Naive thymus-derived CD4-positive, alpha-beta T cell (primary cell): ENCODE results near the gene TFG. TPM values are rescaled to one million over a fixed set of nuclear protein-coding genes. Genes with fewer than 3 reads are reported as not detected.

Experiments
- ATAC-seq: fragments of 150-1000 bp; cut with Tn5 transposase; 2 replicates; pipeline ENCODE4 v1.10.0; 2021; ENCODE audit warnings: mild to moderate bottlenecking, moderate library complexity
- CTCF ChIA-PET: fragments of 350-600 bp; sonication (Branson Sonifier 250); formaldehyde crosslinking; loops from one replicate; lab custom pipeline; 2021; ENCODE audit warnings: antibody characterized with exemption; lab: Charles Lee
- POLR2A ChIA-PET: fragments of 350-600 bp; sonication (Branson Sonifier 250); formaldehyde crosslinking; loops from one replicate; lab custom pipeline; 2021; ENCODE audit warnings: antibody characterized with exemption, inconsistent platforms; lab: Charles Lee
- DNase-seq, 9 donors: peaks; one replicate each; pipeline versions ENCODE4 v3.0.0 to v3.0.0-alpha.2; 2020 to 2022; ENCODE audit warnings: mixed read lengths in 1 of 9
- H3K27ac ChIP-seq: one replicate; pipeline ENCODE4 v1.7.0; 2013; ENCODE audit warnings: mild to moderate bottlenecking, low read depth, low read length, moderate library complexity
- H3K27me3 ChIP-seq, 2 donors: one replicate each; pipeline ENCODE4 v1.7.0; 2013; ENCODE audit warnings: low read length in 2 of 2, mild to moderate bottlenecking in 2 of 2, moderate library complexity in 2 of 2; ENCODE audit not compliant: control insufficient read depth in 2 of 2, insufficient read depth in 2 of 2
- H3K36me3 ChIP-seq, 3 experiments: 1 replicate in 2 of 3; 2 replicates in 1 of 3; pipeline ENCODE4 v1.7.0; 2013; ENCODE audit warnings: low read length in 3 of 3, mild to moderate bottlenecking in 3 of 3, moderate library complexity in 1 of 3; ENCODE audit not compliant: insufficient read depth in 3 of 3, control insufficient read depth in 2 of 3
- H3K4me1 ChIP-seq, 2 donors: one replicate each; pipeline ENCODE4 v1.7.0; 2013; ENCODE audit warnings: low read length in 2 of 2, mild to moderate bottlenecking in 2 of 2, moderate library complexity in 1 of 2; ENCODE audit not compliant: control insufficient read depth in 2 of 2, insufficient read depth in 2 of 2
- H3K4me3 ChIP-seq: 2 replicates; pipeline ENCODE4 v1.7.0; 2013; ENCODE audit warnings: mild to moderate bottlenecking, low read length
- H3K9me3 ChIP-seq, 3 experiments: 1 replicate in 2 of 3; 2 replicates in 1 of 3; pipeline ENCODE4 v1.7.0; 2013; ENCODE audit warnings: low read length in 3 of 3; ENCODE audit not compliant: control insufficient read depth in 2 of 3
- H3K27ac Mint-ChIP-seq, 9 donors: one replicate each; pipeline ENCODE4 v1.8.0; 2020 to 2022; ENCODE audit warnings: mixed read lengths in 9 of 9, mild to moderate bottlenecking in 8 of 9, moderate library complexity in 5 of 9, inconsistent platforms in 2 of 9
- H3K27me3 Mint-ChIP-seq, 5 donors: one replicate each; pipeline ENCODE4 v1.8.0; 2021 to 2022; ENCODE audit warnings: mixed read lengths in 5 of 5, mild to moderate bottlenecking in 1 of 5
- H3K36me3 Mint-ChIP-seq, 5 donors: one replicate each; pipeline ENCODE4 v1.8.0; 2020 to 2022; ENCODE audit warnings: mixed read lengths in 5 of 5, mild to moderate bottlenecking in 3 of 5, inconsistent platforms in 1 of 5
- H3K4me1 Mint-ChIP-seq, 7 donors: one replicate each; pipeline ENCODE4 v1.8.0; 2020 to 2022; ENCODE audit warnings: mixed read lengths in 7 of 7, mild to moderate bottlenecking in 3 of 7, inconsistent platforms in 1 of 7
- H3K4me3 Mint-ChIP-seq, 10 donors: one replicate each; pipeline ENCODE4 v1.8.0; 2020 to 2022; ENCODE audit warnings: mild to moderate bottlenecking in 10 of 10, mixed read lengths in 10 of 10, moderate library complexity in 6 of 10, inconsistent platforms in 2 of 10
- H3K9me3 Mint-ChIP-seq, 11 donors: one replicate each; pipeline ENCODE4 v1.8.0; 2020 to 2022; ENCODE audit warnings: mixed read lengths in 11 of 11, mild to moderate bottlenecking in 4 of 11, inconsistent platforms in 1 of 11, moderate library complexity in 1 of 11
- intact Hi-C, 2 donors: fragments of 100-400 bp; cut with micrococcal nuclease; formaldehyde crosslinking; loops; one replicate each; pipeline ENCODE4 v1.15.1; 2023
- polyA plus RNA-seq, 2 donors: library from polyadenylated mRNA; unstranded; fragments of 300-500 nt; fragmentation: Illumina TruSeq; gene quantifications; one replicate each; pipeline ENCODE4 v1.2.3, GENCODE V29; 2021
- total RNA-seq, 6 experiments: library from RNA in 5 of 6; stranded (reverse) in 5 of 6; gene quantifications; 1 replicate in 5 of 6; 2 replicates in 1 of 6; pipeline ENCODE4 v1.2.3 and lab custom pipeline; 2021 to 2026

Gene TFG
- total and polyA plus RNA-seq, 7 experiments from 2014 or later = 40.8 to 72.2 (median 45.6) TPM

DNA sequence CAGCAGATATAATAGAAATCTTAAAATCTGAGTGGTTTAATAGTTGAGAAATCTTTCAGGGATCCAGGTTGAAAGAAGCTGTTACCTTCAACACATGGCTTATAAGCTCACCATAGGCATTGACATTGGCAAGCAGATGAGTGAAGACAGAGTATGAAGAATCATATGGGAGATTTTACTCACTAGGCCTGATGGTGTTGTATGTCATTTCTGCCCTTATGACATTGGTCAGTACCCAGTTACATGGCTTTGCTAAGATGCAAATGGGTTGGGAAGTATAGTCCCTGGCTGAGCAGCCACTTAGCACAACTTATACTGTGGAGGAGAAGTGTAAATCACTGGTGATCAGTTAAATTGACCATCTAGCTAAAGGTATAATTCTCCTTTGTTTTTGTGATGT, 5.9 kb downstream of the TFG start:
- intact Hi-C loops = no loop called here

DNA sequence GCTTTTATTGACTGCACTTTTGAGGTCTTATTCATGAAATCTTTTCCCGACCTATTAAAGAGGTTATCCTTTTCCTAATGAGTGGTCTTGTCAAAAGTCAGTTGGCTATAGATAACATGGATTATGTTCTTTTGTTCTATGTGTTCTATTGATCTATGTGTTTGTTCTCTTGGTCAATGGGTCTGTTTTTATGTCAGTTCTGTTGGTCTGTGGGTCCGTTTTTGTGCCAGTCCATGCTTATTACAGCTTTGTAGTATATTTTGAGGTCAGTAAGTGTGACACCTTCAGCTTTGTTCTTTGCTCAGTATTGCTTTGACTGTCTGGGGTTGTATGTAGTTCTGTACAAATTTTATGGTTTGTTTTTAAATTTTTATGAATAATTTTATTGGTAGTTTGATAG, 7.8 kb downstream of the TFG start:
- no peaks in the 10 kb centered on the region for H3K9me3 Mint-ChIP-seq
- ATAC-seq (no peak), DNase-seq (no peak)
- peaks cover 3 to 60% (median 47%) of the 10 kb centered on the region in 5 donors for H3K36me3 Mint-ChIP-seq
- Histone ChIP-seq H3K36me3 (peaks cover 8 to 32% (median 11%) of the 10 kb centered on the region in 3 experiments), H3K27me3 (no peaks in the 10 kb centered on the region), H3K4me1 (peaks cover 0 to 4% of the 10 kb centered on the region in 2 donors), H3K4me3 (no peak overlapping the region), H3K27ac (no peak overlapping the region), H3K9me3 (no peaks in the 10 kb centered on the region)
- H3K4me1 Mint-ChIP-seq = peaks cover 44 to 68% (median 54%) of the 10 kb centered on the region in 7 donors
- H3K4me3 Mint-ChIP-seq = peak overlapping the region in 8 of 10 donors; percentile 12 to 50 (median 22)
- peak overlapping the region in 3 of 9 donors; percentile 31 to 78 (median 66) for H3K27ac Mint-ChIP-seq
- CTCF ChIA-PET = no interaction called here
- intact Hi-C loops = no loop called here
- no peaks in the 10 kb centered on the region for H3K27me3 Mint-ChIP-seq
- POLR2A ChIA-PET = interaction anchor here (0.7 kb wide), 1 partner anchor 969 kb away, joined by 3 read pairs; no protein-coding TSS in a partner anchor

More for the DNA sequence above, 5.9 kb downstream of the TFG start:
- DNase-seq (no peak), ATAC-seq (no peak)
- Mint-ChIP-seq H3K9me3 (peaks cover 0 to 3% (median 0%) of the 10 kb centered on the region in 11 donors), H3K27me3 (no peaks in the 10 kb centered on the region), H3K36me3 (peaks cover 3 to 57% (median 42%) of the 10 kb centered on the region in 5 donors), H3K27ac (no peak overlapping the region), H3K4me1 (peaks cover 56 to 86% (median 71%) of the 10 kb centered on the region in 7 donors), H3K4me3 (peak overlapping the region in 4 of 10 donors; percentile 5 to 50 (median 14))
- POLR2A ChIA-PET = interaction anchor here (0.7 kb wide), 1 partner anchor 409 kb away, joined by 4 read pairs; no protein-coding TSS in a partner anchor
- H3K4me3 ChIP-seq = no peak overlapping the region
- CTCF ChIA-PET = interaction anchor here (0.7 kb wide), 1 partner anchor 80 kb away, joined by 6 read pairs; no protein-coding TSS in a partner anchor
- H3K4me1 ChIP-seq = peaks cover 12 to 19% of the 10 kb centered on the region in 2 donors
- H3K27me3 ChIP-seq = no peaks in the 10 kb centered on the region
- no peaks in the 10 kb centered on the region for H3K9me3 ChIP-seq
- H3K27ac ChIP-seq = no peak overlapping the region
- peaks cover 5 to 27% (median 8%) of the 10 kb centered on the region in 3 experiments for H3K36me3 ChIP-seq

DNA sequence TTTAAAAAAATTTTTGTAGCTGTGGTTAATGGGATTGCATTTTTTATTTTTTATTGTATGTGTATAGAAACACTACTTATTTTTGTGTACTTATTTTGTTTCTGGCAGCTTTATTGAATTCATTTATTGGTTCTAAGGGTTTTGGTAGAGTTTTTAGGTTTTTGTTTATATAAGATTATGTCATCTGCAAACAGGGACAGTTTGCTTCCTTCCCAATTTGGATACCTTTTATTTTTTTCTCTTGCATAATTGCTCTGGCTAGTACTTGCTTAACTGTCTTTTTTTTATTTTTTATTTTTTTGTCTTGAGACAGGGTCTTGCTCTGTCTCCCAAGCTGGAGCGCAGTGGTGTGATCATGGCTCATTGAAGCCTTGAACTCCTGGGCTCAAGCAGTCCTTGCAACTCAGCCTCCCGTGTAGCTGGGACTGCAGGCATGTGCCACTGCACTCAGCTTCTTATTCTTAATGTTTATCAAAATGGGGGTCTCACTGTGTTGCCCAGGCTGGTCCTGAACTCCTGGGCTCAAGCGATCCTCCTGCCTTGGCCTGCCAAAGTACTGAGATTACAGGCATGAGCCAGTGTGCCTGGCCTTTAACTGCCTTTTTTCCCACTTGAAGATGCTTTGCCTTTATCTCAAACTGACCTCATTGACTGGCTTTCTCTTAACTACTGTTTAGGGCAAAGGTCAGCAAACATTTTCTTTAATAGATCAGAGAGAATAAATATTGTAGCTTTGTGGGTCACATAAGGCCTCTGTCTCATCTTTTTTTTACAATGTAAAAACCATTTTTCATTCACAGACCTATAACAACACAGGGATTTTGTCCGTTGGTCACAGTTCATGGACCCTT, 8.6 kb downstream of the TFG start:
- Histone ChIP-seq H3K9me3 (no peaks in the 10 kb centered on the region), H3K27me3 (no peaks in the 10 kb centered on the region), H3K4me3 (no peak overlapping the region), H3K36me3 (peaks cover 12 to 35% (median 16%) of the 10 kb centered on the region in 3 experiments), H3K27ac (no peak overlapping the region), H3K4me1 (peaks cover 0 to 4% of the 10 kb centered on the region in 2 donors)
- no peak for DNase-seq
- POLR2A ChIA-PET = interaction anchor here (0.6 to 0.7 kb wide), 4 partner anchors 14 to 968 kb away, joined by 3 to 4 read pairs (median 3); no protein-coding TSS in a partner anchor
- peak overlapping the region in 3 of 10 donors; percentile 22 to 50 (median 22) for H3K4me3 Mint-ChIP-seq
- ATAC-seq = no peak
- no peaks in the 10 kb centered on the region for H3K9me3 Mint-ChIP-seq
- H3K4me1 Mint-ChIP-seq = peaks cover 36 to 60% (median 46%) of the 10 kb centered on the region in 7 donors
- intact Hi-C loops = no loop called here
- H3K36me3 Mint-ChIP-seq = peaks cover 3 to 61% (median 49%) of the 10 kb centered on the region in 5 donors
- peak overlapping the region in 2 of 9 donors; percentile 31 to 32 for H3K27ac Mint-ChIP-seq
- no peaks in the 10 kb centered on the region for H3K27me3 Mint-ChIP-seq
- CTCF ChIA-PET = interaction anchor here (0.7 kb wide), 1 partner anchor 378 kb away, joined by 6 read pairs; no protein-coding TSS in a partner anchor

DNA sequence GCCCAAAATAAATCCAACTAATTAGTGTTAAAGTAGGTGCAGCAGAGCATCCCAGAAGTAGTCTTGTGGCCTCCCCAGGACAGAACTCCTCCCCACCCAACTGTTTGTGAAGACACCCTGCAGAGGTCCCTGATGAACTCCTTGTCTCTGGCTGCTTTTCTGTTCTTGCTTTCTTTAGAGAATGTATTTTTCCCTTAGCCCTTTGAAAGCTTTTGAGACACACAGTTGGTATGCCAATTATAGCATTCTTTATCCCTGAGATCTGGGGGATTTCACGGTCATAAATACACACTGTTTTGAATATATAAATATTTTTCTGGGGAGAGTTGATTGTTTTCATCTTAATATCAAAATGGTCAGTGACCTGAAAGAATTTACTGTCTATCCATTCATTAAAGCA, 9.8 kb downstream of the TFG start:
- Histone ChIP-seq H3K27ac (no peak overlapping the region), H3K4me1 (peaks cover 0 to 4% of the 10 kb centered on the region in 2 donors), H3K9me3 (no peaks in the 10 kb centered on the region), H3K4me3 (no peak overlapping the region), H3K36me3 (peaks cover 12 to 35% (median 18%) of the 10 kb centered on the region in 3 experiments), H3K27me3 (no peaks in the 10 kb centered on the region)
- Mint-ChIP-seq H3K27me3 (no peaks in the 10 kb centered on the region), H3K4me3 (no peak overlapping the region), H3K4me1 (peaks cover 34 to 49% (median 44%) of the 10 kb centered on the region in 7 donors), H3K36me3 (peaks cover 3 to 57% (median 49%) of the 10 kb centered on the region in 5 donors), H3K9me3 (no peaks in the 10 kb centered on the region), H3K27ac (peak overlapping the region in 2 of 9 donors; percentile 37 to 48)
- no peak for DNase-seq
- intact Hi-C loops = no loop called here
- ATAC-seq = no peak
- ChIA-PET CTCF (no interaction called here), POLR2A (no interaction called here)

DNA sequence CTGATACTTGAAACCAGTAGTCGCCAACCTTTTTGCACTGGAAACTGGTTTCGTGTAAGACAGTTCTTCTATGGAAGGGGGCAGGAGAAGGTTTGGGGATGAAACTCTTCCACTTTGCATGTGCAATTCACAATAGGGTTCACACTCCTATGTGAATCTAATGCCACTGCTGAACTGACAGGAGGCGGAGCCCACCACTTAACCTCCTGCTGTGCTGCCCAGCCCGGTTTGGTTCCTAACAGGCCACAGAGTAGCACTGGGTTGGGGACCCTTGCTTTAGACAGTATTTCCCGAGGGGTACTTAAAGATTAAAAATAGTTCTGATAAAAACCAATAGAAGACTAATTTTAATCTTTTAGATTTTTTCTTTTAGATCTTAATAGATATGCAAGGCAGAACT, 11.1 kb downstream of the TFG start:
- Mint-ChIP-seq H3K9me3 (no peaks in the 10 kb centered on the region), H3K27me3 (no peaks in the 10 kb centered on the region), H3K4me1 (peaks cover 25 to 40% (median 38%) of the 10 kb centered on the region in 7 donors), H3K36me3 (peaks cover 3 to 48% (median 46%) of the 10 kb centered on the region in 5 donors), H3K27ac (no peak overlapping the region), H3K4me3 (no peak overlapping the region)
- H3K4me1 ChIP-seq = no peaks in the 10 kb centered on the region
- no peak overlapping the region for H3K27ac ChIP-seq
- H3K27me3 ChIP-seq = no peaks in the 10 kb centered on the region
- H3K36me3 ChIP-seq = peaks cover 9 to 24% (median 18%) of the 10 kb centered on the region in 3 experiments
- no peak overlapping the region for H3K4me3 ChIP-seq
- DNase-seq (no peak), ATAC-seq (no peak)
- POLR2A ChIA-PET = no interaction called here
- no peaks in the 10 kb centered on the region for H3K9me3 ChIP-seq
- intact Hi-C loops = no loop called here
- CTCF ChIA-PET = no interaction called here

DNA sequence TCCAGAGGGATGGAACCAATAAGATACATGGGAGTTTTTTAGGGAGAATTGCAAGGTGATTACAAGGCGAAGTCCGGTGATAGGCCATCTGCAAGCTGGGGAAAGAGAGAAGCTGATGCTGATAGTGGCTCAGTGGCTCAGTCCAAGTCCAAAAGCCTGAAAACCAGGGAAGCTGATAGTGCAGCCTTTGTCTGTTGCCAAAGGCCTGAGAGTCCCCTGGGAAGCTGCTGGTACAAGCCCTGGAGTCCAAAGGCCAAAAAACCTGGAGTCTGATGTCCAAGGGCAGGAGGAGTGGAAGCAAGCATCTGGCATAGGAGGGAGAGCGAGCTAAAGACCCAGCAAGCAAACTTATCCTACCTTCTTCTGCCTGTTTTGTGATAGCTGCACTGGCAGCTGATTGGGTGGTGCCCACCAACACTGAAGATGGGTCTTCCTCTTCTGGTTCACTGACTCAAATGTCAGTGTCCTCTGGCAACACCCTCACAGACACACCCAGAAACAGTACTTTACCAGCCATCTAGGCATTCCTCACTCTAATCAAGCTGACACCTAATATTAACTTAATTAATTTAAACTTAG, 16.7 kb downstream of the TFG start:
- Mint-ChIP-seq H3K27me3 (no peaks in the 10 kb centered on the region), H3K36me3 (peaks cover 5 to 56% (median 23%) of the 10 kb centered on the region in 5 donors), H3K27ac (peak overlapping the region in 1 of 9 donors; percentile 44), H3K4me3 (no peak overlapping the region), H3K4me1 (peaks cover 12 to 29% (median 21%) of the 10 kb centered on the region in 7 donors), H3K9me3 (no peaks in the 10 kb centered on the region)
- no peaks in the 10 kb centered on the region for H3K9me3 ChIP-seq
- H3K27ac ChIP-seq = no peak overlapping the region
- DNase-seq (no peak), ATAC-seq (no peak)
- H3K4me3 ChIP-seq = no peak overlapping the region
- ChIA-PET CTCF (no interaction called here), POLR2A (no interaction called here)
- H3K27me3 ChIP-seq = no peaks in the 10 kb centered on the region
- no peaks in the 10 kb centered on the region for H3K4me1 ChIP-seq
- H3K36me3 ChIP-seq = peaks cover 10 to 27% (median 12%) of the 10 kb centered on the region in 3 experiments
- intact Hi-C loops = loop anchor here in 1 of 2 donors (2.0 kb wide), 1 partner anchor 13 kb away; no protein-coding TSS in a partner anchor
